Measurements from ENCODE around the gene MED23. TPM values are rescaled to one million over a fixed set of nuclear protein-coding genes. Genes with fewer than 3 reads are reported as not detected.

The MED23 gene
- total RNA-seq, 4 donors from 2014 or later = 42.6 to 54.7 (median 46.7) TPM

- Histone ChIP-seq H3K36me3 (no peaks in the 10 kb centered on the region), H3K4me3 (replicated peaks in 1 of 3) (no peak overlapping the region), H3K27ac (no peak overlapping the region), H3K4me1 (no peaks in the 10 kb centered on the region), H3K9me3 (no peaks in the 10 kb centered on the region), H3K27me3 (no peaks in the 10 kb centered on the region)
- intact Hi-C loops (cut with DNase I) = no loop called here
- DNase-seq = no peak
- WGBS, 2 donors = 94 to 96% methylated on average over 25 of the region's 25 CpGs
- TF ChIP-seq, protein P1, sequence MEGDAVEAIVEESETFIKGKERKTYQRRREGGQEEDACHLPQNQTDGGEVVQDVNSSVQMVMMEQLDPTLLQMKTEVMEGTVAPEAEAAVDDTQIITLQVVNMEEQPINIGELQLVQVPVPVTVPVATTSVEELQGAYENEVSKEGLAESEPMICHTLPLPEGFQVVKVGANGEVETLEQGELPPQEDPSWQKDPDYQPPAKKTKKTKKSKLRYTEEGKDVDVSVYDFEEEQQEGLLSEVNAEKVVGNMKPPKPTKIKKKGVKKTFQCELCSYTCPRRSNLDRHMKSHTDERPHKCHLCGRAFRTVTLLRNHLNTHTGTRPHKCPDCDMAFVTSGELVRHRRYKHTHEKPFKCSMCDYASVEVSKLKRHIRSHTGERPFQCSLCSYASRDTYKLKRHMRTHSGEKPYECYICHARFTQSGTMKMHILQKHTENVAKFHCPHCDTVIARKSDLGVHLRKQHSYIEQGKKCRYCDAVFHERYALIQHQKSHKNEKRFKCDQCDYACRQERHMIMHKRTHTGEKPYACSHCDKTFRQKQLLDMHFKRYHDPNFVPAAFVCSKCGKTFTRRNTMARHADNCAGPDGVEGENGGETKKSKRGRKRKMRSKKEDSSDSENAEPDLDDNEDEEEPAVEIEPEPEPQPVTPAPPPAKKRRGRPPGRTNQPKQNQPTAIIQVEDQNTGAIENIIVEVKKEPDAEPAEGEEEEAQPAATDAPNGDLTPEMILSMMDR (IDR thresholded peaks at IDR 0.05) = no peak
- no peak for TF ChIP-seq POLR2A (IDR thresholded peaks at IDR 0.05)
Observed at GRCh38 chr6:131524695-131525336, 103.2 kb downstream of the MED23 start.

DNA sequence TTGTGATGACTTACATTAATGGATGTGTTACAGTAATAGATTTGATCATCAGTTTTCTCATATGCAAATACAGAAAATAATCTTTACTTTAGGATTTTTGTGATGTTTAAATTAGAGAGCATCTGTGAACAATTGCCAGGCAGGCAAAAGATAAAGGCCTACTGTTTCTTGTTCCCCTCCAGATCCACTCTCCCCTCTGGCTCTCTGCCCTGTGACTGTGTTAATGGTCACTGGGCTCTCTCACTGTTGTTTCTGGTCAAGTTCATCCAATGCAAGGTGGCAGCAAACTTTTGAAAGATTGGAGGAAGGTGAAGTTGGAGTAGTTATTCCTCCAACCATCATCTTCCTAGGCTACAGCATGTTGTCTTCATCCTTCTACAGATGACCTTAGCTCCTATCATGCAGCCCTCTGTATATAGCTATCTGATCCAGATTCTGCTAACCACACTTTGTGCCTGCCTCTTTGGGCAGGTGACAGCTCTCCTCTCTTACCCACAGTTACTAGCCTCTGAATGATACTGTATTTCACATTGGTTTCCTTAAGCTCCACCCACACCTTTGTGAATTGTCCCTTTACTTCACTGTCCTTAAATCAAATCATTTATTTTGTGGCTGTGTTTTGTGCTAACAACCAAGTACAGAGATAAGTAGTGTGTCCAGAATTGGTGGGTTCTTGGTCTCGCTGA is 103.9 kb downstream of the MED23 start:
- intact Hi-C loops (cut with DNase I) = no loop called here
- WGBS, 2 donors = 92 to 96% methylated on average over 1 of the region's 1 CpG
- Histone ChIP-seq H3K27ac (no peak overlapping the region), H3K36me3 (no peaks in the 10 kb centered on the region), H3K27me3 (no peaks in the 10 kb centered on the region), H3K4me3 (replicated peaks in 1 of 3) (no peak overlapping the region), H3K4me1 (no peaks in the 10 kb centered on the region), H3K9me3 (no peaks in the 10 kb centered on the region)
- DNase-seq = no peak
- TF ChIP-seq, protein P1 (IDR thresholded peaks at IDR 0.05) = no peak

Small RNA genes lying within 50 kb of the gene (small RNA-seq; reads per million reads assigned to genes)
- gene RNU4-18P = not detected

Other genes starting within 250 kb of the MED23 start
- gene ARG1, start 55.0 kb downstream of the MED23 start, total RNA-seq = 1 to 10 TPM in 1 of 4 donors, under 1 TPM in 1, not detected in 2; 0.50 to 2.9 TPM
- 1 to 10 TPM in 1 of 4 donors, under 1 TPM in 3; 0.29 to 2.1 (median 0.85) TPM for gene ENPP3, start 9.1 kb upstream of the MED23 start, total RNA-seq
- not detected for gene OR2A4, start 73.2 kb upstream of the MED23 start, total RNA-seq
- under 1 TPM in 1 of 4 donors, not detected in 3; 0.75 TPM for gene CTAGE9, start 82.8 kb upstream of the MED23 start, total RNA-seq
- 100 to 1,000 TPM in 1 of 4 donors, 10 to 100 TPM in 3; 49.7 to 111 (median 62.6) TPM for gene ENPP1, start 179.8 kb upstream of the MED23 start, total RNA-seq